NCI-H2107 treated with DMSO at 0.1 percent for 48 hours (cell line): ENCODE data around the gene EEFSEC.

Source experiments
- DNase-seq: peaks from one replicate; lab custom pipeline; 2025; ENCODE audit not compliant: unreplicated experiment; lab: John Stamatoyannopoulos, UW

EEFSEC gene

DNA sequence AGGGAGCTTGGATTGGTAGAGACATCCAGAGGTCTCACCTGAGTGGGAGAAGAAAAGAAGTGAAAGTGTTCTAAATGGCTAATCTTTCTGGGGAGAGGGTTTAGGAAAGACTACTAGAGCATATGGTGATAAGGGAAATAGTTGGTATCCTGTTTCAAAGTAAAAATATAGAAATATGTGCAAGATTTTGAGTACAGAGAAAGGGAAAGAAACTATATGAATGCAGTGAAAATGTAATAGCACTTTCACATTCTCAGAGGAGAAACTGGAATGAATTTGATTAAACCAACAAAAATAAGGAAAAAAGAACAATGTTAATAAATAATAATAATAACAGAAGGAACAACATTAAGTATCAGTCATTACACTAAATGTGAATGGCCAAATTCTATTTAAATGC, 194.0 kb downstream of the EEFSEC start:
- DNase-seq, result no peak

DNA sequence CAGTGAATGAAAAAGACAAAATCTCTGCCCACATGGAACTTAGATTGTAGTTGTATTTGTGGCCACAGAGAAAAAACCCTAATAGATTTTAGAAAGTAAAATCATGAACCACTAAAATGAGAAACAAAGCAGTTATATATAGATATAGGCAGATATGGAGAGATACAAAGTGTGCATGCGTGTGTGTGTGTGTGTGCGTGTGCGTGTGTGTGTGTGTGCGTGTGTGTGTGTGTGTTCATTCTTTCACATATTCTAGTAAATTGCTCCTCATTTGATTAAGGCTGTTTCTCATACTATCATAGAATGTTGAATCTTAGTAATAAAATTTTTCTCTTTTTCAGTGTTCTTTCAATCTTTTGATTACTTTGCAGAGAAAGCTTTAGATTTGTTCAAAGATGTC, 194.8 kb downstream of the EEFSEC start:
- no peak for DNase-seq

DNA sequence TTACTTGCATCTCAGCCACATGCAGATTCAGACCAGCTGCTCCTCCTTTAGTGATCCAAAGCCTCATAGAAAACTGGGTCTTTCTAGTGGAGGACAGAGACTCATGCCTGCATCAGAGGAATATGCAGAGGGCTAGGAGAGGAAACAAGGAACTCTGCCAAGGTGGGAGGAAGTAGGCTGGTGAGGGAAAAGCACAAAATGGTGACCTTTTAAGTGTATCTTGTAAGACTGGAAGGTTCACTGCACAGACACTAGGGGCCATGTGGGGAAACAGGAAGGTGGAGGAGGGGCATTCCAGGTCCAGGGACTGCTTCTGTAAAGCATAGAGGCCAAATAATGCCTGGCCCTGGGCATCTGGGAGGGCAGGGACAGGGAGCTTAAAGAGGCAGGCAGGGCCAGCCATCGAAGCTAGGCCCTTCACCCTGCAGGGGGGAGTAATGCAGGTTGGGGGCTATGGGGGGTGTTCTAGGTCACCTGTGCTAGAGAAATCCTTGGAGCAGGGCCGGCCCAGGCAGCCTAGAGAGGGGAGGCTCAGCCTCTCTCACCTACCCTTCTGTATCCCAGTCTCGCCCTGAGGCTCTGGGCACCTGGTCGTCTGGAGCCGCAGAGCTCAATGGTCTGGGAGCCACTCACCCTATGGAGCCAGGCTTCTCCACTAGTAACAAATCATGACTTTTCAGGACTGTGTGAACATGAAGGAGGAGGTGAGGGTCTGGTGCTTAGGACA, 195.7 kb downstream of the EEFSEC start:
- DNase-seq, result no peak

DNA sequence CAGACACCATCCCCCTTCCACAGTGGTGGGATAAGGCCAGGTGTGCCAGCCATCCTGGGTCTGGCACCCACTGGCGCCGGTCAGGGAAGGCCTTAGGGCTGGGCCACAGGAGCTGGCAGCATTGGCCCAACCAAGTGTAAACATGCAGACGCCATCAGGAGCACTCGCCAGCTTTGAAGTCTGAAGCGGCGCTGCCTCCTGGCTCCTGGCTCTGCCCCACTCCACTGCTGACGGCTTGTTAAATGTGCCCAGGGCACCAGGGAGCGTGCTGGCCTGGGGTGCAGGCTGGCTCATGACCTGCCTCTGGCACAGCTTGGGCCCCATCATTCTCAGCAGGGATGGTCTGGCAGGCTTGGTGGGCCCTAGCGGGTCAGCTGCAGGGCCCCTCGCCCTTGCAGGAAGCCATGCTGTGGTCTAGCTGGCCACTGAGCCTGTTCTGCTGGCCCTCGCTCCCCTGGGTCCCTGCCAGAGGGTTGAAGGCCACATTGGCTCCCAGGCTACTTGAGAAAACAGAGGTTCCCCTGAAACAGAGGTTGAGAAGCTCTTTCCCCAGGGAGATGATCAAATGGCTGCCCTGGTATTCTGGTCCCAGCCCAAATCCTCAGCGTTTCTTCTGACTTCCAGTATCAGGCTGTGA, 196.8 kb downstream of the EEFSEC start:
- DNase-seq, result no peak

DNA sequence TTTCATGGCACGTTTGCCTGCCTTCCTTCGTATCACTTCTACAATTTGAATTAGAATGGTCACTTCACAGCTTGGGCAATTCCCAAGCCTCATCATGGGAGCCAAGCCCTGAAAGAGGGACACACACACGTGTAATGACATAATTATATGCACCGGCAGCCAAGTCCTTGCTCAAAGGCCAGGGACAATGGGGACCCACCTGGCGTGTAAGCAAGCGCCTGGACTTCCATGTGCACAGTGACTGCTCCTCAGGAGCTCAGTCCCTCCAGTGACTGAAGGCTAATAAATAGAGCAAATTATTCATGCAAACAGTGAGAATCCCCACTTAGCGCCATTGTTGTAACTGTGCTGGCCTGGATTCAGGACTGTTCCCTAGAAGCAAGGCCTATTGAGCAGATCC, 198.3 kb downstream of the EEFSEC start:
- DNase-seq, result no peak

DNA sequence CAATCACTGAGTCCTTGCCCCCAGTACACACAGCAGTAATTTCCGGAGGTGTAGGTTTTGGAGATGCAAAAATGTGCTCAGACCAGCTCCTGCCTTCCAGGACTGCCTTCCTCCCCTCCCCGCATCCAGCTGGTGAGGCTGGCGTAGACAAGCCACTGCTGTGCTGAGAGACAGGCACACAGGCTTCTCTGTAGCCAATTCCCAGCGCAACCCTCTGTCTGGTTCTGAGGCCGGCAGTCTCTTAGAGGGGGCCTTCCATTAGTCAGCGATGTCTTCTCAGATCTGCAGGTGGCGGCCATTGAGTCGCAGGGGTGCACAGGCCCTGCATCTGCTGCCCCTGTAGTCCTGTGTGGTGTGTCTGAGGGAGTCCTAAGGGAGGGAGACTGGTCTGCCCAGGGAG, 199.0 kb downstream of the EEFSEC start:
- DNase-seq, result no peak

DNA sequence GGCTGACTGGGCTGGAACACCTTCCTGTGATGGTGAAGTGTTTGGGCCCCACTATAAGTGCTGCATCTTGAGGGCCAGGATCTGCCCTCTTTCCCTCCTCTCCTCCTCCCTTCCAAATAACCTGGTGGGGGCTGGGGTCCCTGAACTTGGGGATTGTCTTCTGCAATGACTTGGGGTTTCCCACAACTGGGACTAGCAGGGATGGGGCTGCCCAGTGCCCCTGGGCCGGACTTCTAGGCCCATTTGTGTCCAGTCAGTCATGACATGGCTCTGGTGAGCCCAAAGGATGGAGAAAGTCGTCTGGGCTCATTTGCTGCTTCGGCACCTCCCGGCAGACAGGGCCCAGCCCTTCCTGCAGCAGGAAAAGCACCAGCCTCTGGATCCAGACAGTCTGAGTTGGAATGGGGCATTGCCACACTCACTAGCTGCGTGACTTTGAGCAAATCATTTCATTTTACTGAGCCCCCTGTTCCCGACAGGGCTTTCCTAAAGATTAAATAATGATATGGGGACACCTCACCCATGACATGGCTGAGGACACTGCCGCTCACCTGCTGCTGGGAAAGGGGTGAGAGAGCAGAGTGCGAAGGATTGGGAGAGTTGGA, 200.2 kb downstream of the EEFSEC start:
- DNase-seq, result no peak

DNA sequence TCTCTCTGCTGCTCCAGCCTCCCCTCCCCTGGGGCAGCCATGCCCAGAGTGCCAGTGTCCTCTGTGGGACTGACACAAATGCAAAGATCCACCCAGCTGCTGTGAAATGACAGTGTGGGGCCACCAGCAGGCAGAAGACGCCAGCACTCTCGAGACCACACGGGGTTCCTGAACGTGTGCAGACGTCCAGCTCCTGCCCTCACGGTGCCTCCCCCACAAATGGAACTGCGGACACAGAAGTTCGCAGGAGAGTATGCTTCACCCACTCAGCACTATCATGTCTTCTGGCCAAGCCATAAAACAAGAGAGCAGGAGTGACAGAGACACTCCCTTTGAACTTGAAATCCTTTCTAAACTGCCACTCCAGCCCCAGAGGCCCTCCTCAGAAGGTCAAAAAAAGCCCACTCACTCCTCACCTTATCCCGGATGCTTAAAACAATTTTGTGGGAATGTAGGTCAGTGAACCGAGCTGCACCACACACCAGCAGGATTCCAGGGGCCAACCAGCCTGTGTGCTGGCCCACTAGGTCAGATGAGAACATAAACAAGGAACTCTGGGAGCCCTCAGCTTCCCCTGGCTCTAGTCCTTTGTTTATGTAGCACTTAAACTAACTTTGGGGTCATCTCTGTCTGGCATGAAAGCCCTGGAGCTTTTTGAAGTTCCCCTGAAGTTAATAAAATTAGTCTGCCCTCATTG, 200.9 kb downstream of the EEFSEC start:
- no peak for DNase-seq

DNA sequence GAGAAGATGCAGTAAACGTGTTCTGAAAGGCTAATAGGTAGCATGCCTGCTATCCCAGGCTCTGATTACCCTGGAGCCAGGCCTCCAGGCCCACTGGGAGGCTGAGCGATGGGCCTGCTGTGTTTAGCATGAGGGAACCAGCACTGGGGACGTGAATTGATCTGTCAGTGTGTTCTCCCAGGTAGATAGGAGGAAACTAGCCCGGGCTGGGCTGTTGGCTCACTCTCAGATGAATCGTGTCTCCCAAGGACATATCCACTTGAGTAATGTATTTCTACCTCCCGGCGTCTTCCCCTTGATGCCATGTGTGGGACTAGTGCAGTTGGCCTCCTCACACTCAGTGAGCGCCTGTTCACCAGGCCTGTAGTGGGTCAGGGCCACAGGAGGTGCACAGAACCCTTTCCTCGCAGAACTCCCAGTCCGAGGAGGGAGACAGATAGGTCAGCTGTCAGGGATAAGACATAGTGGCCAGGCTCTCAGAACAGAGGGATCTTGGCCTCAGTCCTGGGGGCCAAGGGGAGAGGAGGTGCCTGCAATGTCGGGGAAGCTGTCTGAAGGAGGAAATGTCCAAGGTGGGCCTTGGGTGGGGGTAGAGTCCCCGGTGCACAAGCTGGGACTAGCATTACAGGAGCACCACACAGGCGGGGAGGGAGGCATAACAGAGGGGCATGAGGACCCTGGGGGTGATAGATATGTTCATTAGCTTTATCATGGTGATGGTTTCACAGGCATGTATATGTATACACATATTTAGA, 201.7 kb downstream of the EEFSEC start:
- no peak for DNase-seq

DNA sequence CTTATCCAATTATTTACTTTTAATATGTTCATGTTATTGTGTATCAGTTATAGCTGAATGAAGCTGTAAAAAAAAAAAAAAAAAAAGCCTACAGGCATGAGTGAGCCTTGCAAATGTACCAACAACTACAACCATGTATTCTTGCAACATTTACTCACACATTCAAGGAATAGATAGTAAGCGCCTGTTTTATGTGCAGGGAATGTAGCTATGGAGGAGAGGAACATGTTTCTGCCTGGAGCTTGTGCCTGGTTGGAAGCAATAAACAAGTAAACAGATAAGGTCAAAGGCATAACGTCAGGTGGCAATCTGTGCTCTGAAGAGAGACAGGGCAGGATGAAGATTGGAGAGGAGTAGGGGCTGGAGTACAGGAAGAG, 202.2 kb downstream of the EEFSEC start:
- DNase-seq, result no peak

DNA sequence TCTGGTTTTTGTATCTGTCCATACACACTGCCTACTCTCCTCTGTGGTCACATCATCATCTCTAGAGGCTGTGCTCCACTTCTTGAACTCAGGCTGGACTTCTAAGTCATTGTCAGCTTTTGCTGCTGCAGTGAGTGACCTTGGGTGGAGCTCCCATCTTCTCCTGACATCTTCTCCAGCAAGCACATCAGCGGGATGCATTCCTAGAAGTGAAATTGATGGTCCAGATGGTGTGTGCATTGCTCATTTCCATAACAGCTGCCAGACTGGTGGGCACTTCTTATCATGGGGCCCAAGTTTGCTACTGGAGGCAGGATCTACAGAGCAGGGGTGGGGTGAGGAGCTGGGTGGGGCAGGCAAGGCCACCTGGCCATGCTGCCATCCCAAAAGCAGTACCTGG, 203.5 kb downstream of the EEFSEC start:
- no peak for DNase-seq

DNA sequence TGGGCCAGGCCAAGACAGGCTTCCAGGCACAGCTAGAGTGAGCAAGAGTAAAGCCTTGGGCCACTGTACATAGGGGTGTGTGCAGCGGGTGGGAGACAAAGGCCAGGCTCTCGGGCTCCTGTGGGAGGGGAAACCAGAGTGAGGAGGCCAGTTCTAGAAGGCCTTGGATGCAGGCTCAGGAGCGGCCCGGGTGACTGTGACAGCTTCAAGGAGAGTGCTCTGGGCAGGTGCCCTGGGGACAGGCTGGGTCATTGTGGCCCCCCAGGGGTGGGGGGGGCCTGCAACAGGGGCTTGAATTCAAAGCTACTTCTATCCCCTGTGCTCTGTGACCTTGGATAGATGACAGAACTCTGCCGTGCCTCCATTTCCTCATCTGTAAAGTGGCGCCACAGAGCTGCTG, 204.3 kb downstream of the EEFSEC start:
- DNase-seq, result no peak

DNA sequence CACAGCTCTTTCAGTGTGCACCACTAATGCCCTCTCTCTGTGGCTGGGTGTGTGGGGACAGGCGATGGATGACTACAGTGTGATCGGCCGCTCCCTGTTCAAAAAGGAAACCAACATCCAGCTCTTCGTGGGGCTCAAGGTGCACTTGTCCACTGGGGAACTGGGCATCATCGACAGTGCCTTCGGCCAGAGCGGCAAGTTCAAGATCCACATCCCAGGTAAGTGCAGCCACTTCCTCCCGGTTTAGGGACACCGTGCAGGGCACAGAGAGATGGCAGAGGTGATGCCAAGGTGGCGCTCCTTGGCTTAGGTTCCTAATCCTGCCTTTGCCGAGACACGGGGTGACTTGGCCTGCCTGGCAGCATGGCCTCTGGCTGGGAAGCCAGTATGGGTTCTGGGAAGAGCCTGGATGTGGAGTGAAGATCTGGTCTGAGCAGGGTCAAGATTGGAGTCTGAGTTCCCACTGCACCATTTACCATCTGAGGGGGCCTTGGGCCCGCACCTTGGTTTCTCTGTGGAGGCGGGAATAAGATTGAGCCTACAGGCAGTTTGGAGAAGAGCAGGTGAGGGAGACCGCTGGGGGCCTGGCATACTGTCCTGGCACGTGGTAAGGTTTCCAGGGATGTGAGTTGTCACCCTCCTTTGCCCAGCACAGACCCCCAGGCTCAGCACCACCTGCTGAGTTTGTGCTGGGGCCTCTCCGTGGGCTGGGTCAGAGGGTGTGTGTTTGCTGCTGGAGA, 205.0 kb downstream of the EEFSEC start:
- no peak for DNase-seq

DNA sequence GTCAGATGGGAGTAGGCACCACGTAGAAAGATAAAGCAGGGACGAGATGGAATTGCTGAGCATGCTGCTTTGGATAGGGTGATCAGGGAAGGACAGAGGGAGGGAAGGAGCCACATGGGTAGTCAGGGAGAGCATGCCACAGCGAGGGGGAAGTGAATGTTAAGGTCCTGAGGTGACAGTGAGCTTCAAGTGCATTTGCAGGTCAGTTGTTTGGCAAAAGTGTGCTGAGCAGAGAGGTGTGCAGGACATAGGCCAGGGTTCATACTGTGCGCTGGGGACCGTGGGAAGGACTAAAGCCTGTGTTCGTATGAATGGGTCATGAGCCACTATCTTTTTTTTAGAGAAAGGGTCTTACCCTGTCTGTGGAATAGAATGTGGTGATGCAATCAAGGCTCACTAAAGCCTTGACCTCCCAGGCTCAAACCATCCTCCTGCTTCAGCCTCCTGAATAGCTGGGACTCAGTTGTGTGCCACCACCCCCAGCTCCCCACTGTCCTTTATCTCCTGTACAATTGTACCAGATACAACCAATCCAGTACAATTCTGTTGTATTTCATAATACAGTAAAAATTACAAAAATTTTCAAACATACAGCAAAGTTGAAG, 205.9 kb downstream of the EEFSEC start:
- DNase-seq, result no peak

DNA sequence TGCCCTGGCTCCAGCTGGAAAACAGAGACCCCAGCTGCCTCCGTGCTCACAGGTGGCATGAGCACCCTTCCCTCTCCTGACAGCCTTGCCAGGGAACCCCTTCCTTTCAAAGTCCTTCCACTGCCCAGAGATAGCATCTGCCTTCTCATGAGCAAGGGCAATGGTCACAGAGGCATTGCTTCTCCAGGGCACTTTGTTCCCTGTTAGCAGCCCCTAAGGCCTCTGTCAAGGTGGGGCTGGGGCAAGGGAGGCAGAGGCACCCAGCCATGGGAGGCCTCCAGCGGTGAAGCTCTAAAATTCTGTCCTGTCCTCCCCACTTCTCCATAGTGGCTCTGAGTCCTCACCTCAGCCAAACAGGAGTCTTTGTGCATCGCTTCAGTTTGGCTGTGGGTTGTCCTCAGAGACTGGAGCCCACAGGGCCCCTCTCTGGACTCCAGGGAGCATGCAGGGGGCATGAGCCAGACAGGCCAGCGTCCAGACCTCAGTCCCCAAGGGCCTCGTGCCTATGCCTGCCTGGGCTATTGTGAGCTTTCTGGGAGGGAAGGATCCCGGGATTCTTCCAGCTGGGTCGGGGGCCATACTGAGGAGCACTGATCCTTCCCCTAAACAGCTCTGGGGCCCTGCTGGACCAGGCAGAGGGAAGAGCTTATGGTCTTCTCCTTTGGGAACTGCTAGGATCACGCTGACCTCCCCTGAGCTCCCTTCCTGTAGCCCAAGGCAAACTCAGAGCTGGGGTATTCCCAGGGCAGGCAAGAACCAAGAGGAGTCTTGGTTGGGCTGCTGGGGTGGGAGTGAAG, 206.8 kb downstream of the EEFSEC start:
- no peak for DNase-seq

DNA sequence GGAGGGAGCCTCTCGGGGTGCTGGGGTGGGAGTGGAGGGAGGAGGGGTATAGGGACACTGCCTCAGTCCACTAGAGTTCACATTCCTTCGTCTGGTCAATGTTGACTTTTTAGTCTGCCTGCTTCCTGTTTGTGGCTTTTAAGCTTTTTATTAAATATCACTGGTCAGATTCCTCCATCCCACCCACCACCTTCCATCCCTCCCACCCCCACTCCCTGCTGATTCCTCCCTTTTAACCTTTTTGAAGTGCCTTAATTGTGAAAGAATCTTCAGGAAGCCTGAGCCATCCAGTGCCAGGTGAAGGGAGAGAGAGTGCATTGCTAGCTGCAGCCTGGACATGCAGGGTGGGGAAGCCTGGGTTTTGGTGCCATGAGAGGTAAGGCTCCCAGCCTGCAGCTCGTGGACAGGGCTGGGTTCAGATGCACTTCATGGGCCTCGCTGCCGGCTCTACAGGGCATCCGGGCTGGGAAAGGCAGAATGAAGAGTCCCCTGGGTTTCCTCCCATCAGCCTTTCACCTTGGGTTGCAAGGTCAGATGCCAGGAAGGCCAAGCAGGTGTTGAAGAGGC, 207.5 kb downstream of the EEFSEC start:
- no peak for DNase-seq

DNA sequence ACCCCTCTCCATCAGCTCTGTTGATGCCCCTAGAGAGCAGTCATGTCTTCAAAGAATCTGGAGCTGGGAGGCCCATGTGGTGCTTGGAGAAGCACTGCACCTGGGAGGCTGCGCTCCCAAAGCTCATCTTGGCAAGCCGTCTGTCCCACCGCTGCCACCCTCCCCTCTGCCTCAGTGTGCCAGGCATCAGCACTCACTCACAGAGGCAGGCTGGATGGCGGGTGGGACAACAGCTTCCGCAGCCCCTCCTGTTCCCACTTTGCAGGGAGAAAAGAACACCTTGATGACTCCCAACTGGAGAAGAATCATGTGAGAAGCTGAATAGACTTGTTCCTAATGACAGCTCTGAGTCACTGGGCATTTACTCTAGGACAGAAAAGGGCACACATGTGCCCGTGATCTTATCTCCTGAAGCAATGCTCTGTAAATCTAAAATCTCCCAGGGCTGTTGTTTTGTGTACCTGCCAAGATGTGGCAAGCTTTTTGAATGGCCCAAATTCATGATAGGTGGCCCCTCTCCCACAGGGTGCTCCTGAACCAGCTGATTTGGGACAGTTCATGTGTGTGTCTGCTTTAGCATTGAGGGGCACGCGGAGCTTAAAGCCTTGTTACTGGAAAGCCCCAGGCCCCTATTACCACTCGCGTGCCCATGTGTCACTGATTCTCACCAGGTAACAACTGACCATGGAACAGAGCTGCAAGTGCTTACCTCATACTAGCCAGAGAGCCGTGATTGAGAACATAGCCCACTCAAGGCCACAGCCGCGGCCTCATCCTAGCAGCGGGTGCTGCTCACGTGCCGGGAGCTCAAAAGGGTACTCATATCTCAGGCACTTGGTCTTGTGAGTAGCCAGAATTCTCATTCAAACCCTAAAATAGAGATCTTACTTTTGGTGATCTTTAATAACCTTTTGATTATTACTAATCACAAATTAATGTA, 209.0 kb downstream of the EEFSEC start:
- no peak for DNase-seq

DNA sequence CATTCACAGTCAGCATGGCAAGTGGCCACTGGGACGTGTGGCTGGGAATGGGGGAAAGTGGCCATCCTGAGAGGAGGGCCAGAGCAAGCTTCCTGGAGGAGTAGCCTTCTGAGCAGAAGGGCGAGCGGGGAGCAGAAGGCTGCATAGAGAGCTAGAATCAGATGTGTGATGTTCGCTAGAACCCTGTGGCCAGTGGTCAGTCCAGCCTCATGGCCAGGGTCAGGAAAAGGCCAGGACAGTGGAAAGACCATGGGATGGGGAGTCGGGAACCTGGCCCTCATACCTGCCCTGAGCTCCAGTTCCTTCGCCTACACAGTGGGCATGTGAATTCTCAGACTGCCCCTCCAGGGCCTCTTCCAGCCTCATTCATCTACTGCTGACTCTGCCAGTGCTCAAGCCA, 211.0 kb downstream of the EEFSEC start:
- no peak for DNase-seq
